Activated CD4-positive, alpha-beta memory T cell treated with anti-CD3 and anti-CD28 coated beads for 36 hours (primary cell): ENCODE measurements around the gene RGS6. TPM values are rescaled to one million over a fixed set of nuclear protein-coding genes. Genes with fewer than 3 reads are reported as not detected.
A peak's percentile ranks its signal among the peaks of the same experiment; 100 is the strongest.
"Not testable (repeated sequence)": the region's sequence is repeated elsewhere in the genome, so short reads cannot be mapped to it uniquely, and the experiment has no call there.

Experiments used
- CTCF ChIA-PET: fragments of 350-600 bp; sonication (Branson Sonifier 250); formaldehyde crosslinking; loops from one replicate; lab custom pipeline; 2021; ENCODE audit warnings: antibody characterized with exemption, inconsistent platforms; lab: Charles Lee
- POLR2A ChIA-PET: fragments of 350-600 bp; sonication (Branson Sonifier 250); formaldehyde crosslinking; loops from one replicate; lab custom pipeline; 2021; ENCODE audit warnings: antibody characterized with exemption; lab: Charles Lee
- DNase-seq: peaks from one replicate; pipeline ENCODE4 v3.0.0-alpha.2; 2020
- H3K27ac Mint-ChIP-seq: one replicate; pipeline ENCODE4 v1.8.0; 2021; ENCODE audit warnings: mixed read lengths
- H3K27me3 Mint-ChIP-seq: one replicate; pipeline ENCODE4 v1.8.0; 2021; ENCODE audit warnings: mixed read lengths
- H3K36me3 Mint-ChIP-seq: one replicate; pipeline ENCODE4 v1.8.0; 2021; ENCODE audit warnings: mixed read lengths
- H3K4me1 Mint-ChIP-seq: one replicate; pipeline ENCODE4 v1.8.0; 2021; ENCODE audit warnings: low read depth, mixed read lengths
- H3K4me3 Mint-ChIP-seq: one replicate; pipeline ENCODE4 v1.8.0; 2021; ENCODE audit warnings: mild to moderate bottlenecking, mixed read lengths
- H3K9me3 Mint-ChIP-seq: one replicate; pipeline ENCODE4 v1.8.0; 2021; ENCODE audit warnings: mixed read lengths
- intact Hi-C: fragments of 100-400 bp; cut with micrococcal nuclease; formaldehyde crosslinking; loops from one replicate; pipeline ENCODE4 v1.15.1; 2023
- total RNA-seq, 2 experiments: library from RNA; stranded (reverse); gene quantifications; one replicate each; pipeline ENCODE4 v1.2.3, GENCODE V29; 2021

The RGS6 gene
- under 1 TPM; 0.15 to 0.19 TPM for total RNA-seq

GRCh38 chr14:71932229-71932981, at the start of gene RGS6:
Gene RGS6, plus strand, starts transcription at chr14:71932429.
- Mint-ChIP-seq H3K4me1 (peaks cover 18% of the 10 kb centered on the region), H3K27ac (no peak within 1 kb of the TSS), H3K9me3 (no peaks in the 10 kb centered on the region), H3K36me3 (no peaks in the 10 kb centered on the region), H3K27me3 (peaks cover 53% of the 10 kb centered on the region), H3K4me3 (peak within 1 kb of the TSS; percentile 51)
- ChIA-PET CTCF (interaction anchor here (0.6 kb wide), 1 partner anchor 1077 kb away, joined by 3 read pairs; no protein-coding TSS in a partner anchor), POLR2A (no interaction called here)
- intact Hi-C loops: no loop called here
- DNase-seq: peak; percentile 36

- DNase-seq: no peak
- peaks cover 4% of the 10 kb centered on the region for H3K36me3 Mint-ChIP-seq
- CTCF ChIA-PET: no interaction called here
- POLR2A ChIA-PET: no interaction called here
- H3K4me1 Mint-ChIP-seq: no peaks in the 10 kb centered on the region
- H3K27me3 Mint-ChIP-seq: peaks cover 23% of the 10 kb centered on the region
- peaks cover 15% of the 10 kb centered on the region for H3K9me3 Mint-ChIP-seq
- intact Hi-C loops: no loop called here
- H3K4me3 Mint-ChIP-seq: no peak overlapping the region
- H3K27ac Mint-ChIP-seq: no peak overlapping the region
Measured at GRCh38 chr14:71883094-71883493, 49.1 kb upstream of the RGS6 start.

GRCh38 chr14:71885301-71885700, 46.9 kb upstream of the RGS6 start:
- intact Hi-C loops: no loop called here
- Mint-ChIP-seq H3K27me3 (peaks cover 12% of the 10 kb centered on the region), H3K9me3 (peaks cover 9% of the 10 kb centered on the region), H3K36me3 (no peaks in the 10 kb centered on the region), H3K4me3 (no peak overlapping the region), H3K27ac (no peak overlapping the region), H3K4me1 (no peaks in the 10 kb centered on the region)
- CTCF ChIA-PET: no interaction called here
- POLR2A ChIA-PET: no interaction called here
- DNase-seq: no peak

GRCh38 chr14:71887802-71888201, 44.4 kb upstream of the RGS6 start:
- CTCF ChIA-PET, H3K9me3 Mint-ChIP-seq, H3K36me3 Mint-ChIP-seq, H3K4me1 Mint-ChIP-seq, DNase-seq, POLR2A ChIA-PET, intact Hi-C loops, H3K27me3 Mint-ChIP-seq, H3K4me3 Mint-ChIP-seq, H3K27ac Mint-ChIP-seq: not testable (repeated sequence)

- Mint-ChIP-seq H3K4me3 (no peak overlapping the region), H3K27ac (no peak overlapping the region), H3K27me3 (peaks cover 12% of the 10 kb centered on the region), H3K36me3 (no peaks in the 10 kb centered on the region), H3K4me1 (no peaks in the 10 kb centered on the region), H3K9me3 (peaks cover 9% of the 10 kb centered on the region)
- intact Hi-C loops: no loop called here
- ChIA-PET CTCF (interaction anchor here (1.8 kb wide), 1 partner anchor 35 kb away, joined by 5 read pairs; no protein-coding TSS in a partner anchor), POLR2A (no interaction called here)
- no peak for DNase-seq
Measured at GRCh38 chr14:71890541-71890940, 41.7 kb upstream of the RGS6 start.

GRCh38 chr14:71891185-71891584, 41.0 kb upstream of the RGS6 start:
- ChIA-PET CTCF (interaction anchor here (1.8 kb wide), 1 partner anchor 36 kb away, joined by 5 read pairs; no protein-coding TSS in a partner anchor), POLR2A (no interaction called here)
- Mint-ChIP-seq H3K27ac (no peak overlapping the region), H3K36me3 (no peaks in the 10 kb centered on the region), H3K4me3 (no peak overlapping the region), H3K4me1 (no peaks in the 10 kb centered on the region), H3K9me3 (peaks cover 9% of the 10 kb centered on the region), H3K27me3 (peaks cover 13% of the 10 kb centered on the region)
- DNase-seq: no peak
- intact Hi-C loops: no loop called here

- H3K36me3 Mint-ChIP-seq: no peaks in the 10 kb centered on the region
- ChIA-PET POLR2A (no interaction called here), CTCF (no interaction called here)
- DNase-seq: no peak
- no peak overlapping the region for H3K4me3 Mint-ChIP-seq
- intact Hi-C loops: no loop called here
- H3K27me3 Mint-ChIP-seq: peaks cover 13% of the 10 kb centered on the region
- no peak overlapping the region for H3K27ac Mint-ChIP-seq
- H3K4me1 Mint-ChIP-seq: no peaks in the 10 kb centered on the region
- H3K9me3 Mint-ChIP-seq: peaks cover 9% of the 10 kb centered on the region
Measured at GRCh38 chr14:71891970-71892369, 40.3 kb upstream of the RGS6 start.

- H3K36me3 Mint-ChIP-seq: no peaks in the 10 kb centered on the region
- H3K27ac Mint-ChIP-seq: no peak overlapping the region
- no peak for DNase-seq
- H3K4me1 Mint-ChIP-seq: no peaks in the 10 kb centered on the region
- H3K4me3 Mint-ChIP-seq: no peak overlapping the region
- H3K9me3 Mint-ChIP-seq: peaks cover 7% of the 10 kb centered on the region
- ChIA-PET POLR2A (no interaction called here), CTCF (interaction anchor here (1.0 kb wide), 1 partner anchor 50 kb away, joined by 3 read pairs; no protein-coding TSS in a partner anchor)
- intact Hi-C loops: no loop called here
- peaks cover 26% of the 10 kb centered on the region for H3K27me3 Mint-ChIP-seq
Measured at GRCh38 chr14:71905031-71905430, 27.2 kb upstream of the RGS6 start.

- no peak overlapping the region for H3K27ac Mint-ChIP-seq
- peaks cover 25% of the 10 kb centered on the region for H3K27me3 Mint-ChIP-seq
- CTCF ChIA-PET: interaction anchor here (1.0 kb wide), 1 partner anchor 50 kb away, joined by 3 read pairs; no protein-coding TSS in a partner anchor
- DNase-seq: no peak
- no peaks in the 10 kb centered on the region for H3K36me3 Mint-ChIP-seq
- H3K9me3 Mint-ChIP-seq: no peaks in the 10 kb centered on the region
- POLR2A ChIA-PET: no interaction called here
- intact Hi-C loops: no loop called here
- H3K4me1 Mint-ChIP-seq: no peaks in the 10 kb centered on the region
- H3K4me3 Mint-ChIP-seq: no peak overlapping the region
Measured at GRCh38 chr14:71905860-71906259, 26.4 kb upstream of the RGS6 start.

- Mint-ChIP-seq H3K27ac (no peak overlapping the region), H3K4me3 (no peak overlapping the region), H3K36me3 (no peaks in the 10 kb centered on the region), H3K4me1 (no peaks in the 10 kb centered on the region), H3K9me3 (no peaks in the 10 kb centered on the region), H3K27me3 (peaks cover 28% of the 10 kb centered on the region)
- ChIA-PET CTCF (no interaction called here), POLR2A (no interaction called here)
- DNase-seq: no peak
- intact Hi-C loops: no loop called here
Measured at GRCh38 chr14:71907793-71908515, 24.3 kb upstream of the RGS6 start.

GRCh38 chr14:71911669-71912068, 20.6 kb upstream of the RGS6 start:
- Mint-ChIP-seq H3K27me3 (peaks cover 25% of the 10 kb centered on the region), H3K36me3 (no peaks in the 10 kb centered on the region), H3K27ac (no peak overlapping the region), H3K4me3 (no peak overlapping the region), H3K9me3 (no peaks in the 10 kb centered on the region), H3K4me1 (no peaks in the 10 kb centered on the region)
- CTCF ChIA-PET: no interaction called here
- intact Hi-C loops: no loop called here
- no peak for DNase-seq
- POLR2A ChIA-PET: no interaction called here

- Mint-ChIP-seq H3K36me3 (no peaks in the 10 kb centered on the region), H3K9me3 (no peaks in the 10 kb centered on the region), H3K4me1 (no peaks in the 10 kb centered on the region), H3K27me3 (peaks cover 17% of the 10 kb centered on the region), H3K27ac (no peak overlapping the region), H3K4me3 (no peak overlapping the region)
- intact Hi-C loops: no loop called here
- DNase-seq: no peak
- POLR2A ChIA-PET: no interaction called here
- CTCF ChIA-PET: no interaction called here
Measured at GRCh38 chr14:71913342-71913741, 18.9 kb upstream of the RGS6 start.
